Pulmonary artery endothelial cell (primary cell): ENCODE measurements around the gene NCKAP5L. TPM values are rescaled to one million over a fixed set of nuclear protein-coding genes. Genes with fewer than 3 reads are reported as not detected.

ENCODE experiments used
- total RNA-seq: library from RNA; depleted of rRNA; stranded (reverse); fragments of >200 nt; gene quantifications from 2 replicates; pipeline ENCODE4 v1.2.3, GENCODE V29; 2014

Gene NCKAP5L
- total RNA-seq, 1 donor from 2014 or later, result 11.9 TPM

Other genes starting within 250 kb of the NCKAP5L start
- 0.11 and 0.13 TPM in 2 replicates for gene FAM186B, start 222.8 kb downstream of the NCKAP5L start, total RNA-seq
- gene PRPF40B, start 204.9 kb downstream of the NCKAP5L start, total RNA-seq, result 4.1 and 5.7 TPM in 2 replicates
- 69.7 and 80.3 TPM in 2 replicates for gene FMNL3, start 121.0 kb downstream of the NCKAP5L start, total RNA-seq
- 333 and 433 TPM in 2 replicates for gene TMBIM6, start 86.9 kb downstream of the NCKAP5L start, total RNA-seq
- 2.3 and 3.1 TPM in 2 replicates for gene BCDIN3D, start 14.7 kb upstream of the NCKAP5L start, total RNA-seq
- not detected in 2 replicates for gene FAIM2, start 75.5 kb upstream of the NCKAP5L start, total RNA-seq
- gene AQP2, start 122.3 kb upstream of the NCKAP5L start, total RNA-seq, result not detected in 2 replicates
- gene AQP5, start 133.5 kb upstream of the NCKAP5L start, total RNA-seq, result 0.07 and 0.60 TPM in 2 replicates
- gene AQP6, start 144.5 kb upstream of the NCKAP5L start, total RNA-seq, result 0.04 TPM in 1 of 2 replicates, not detected in the other
- gene RACGAP1, start 197.1 kb upstream of the NCKAP5L start, total RNA-seq, result 49.2 and 84.9 TPM in 2 replicates
- gene ASIC1, start 229.2 kb upstream of the NCKAP5L start, total RNA-seq, result 0.14 and 0.59 TPM in 2 replicates